IMR-90 (cell line): Measurements from ENCODE around the gene SYP. TPM values are rescaled to one million over a fixed set of nuclear protein-coding genes. Genes with fewer than 3 reads are reported as not detected.
A peak's percentile ranks its signal among the peaks of the same experiment; 100 is the strongest.

Source experiments
- ATAC-seq: fragments of 200-7000 bp; cut with Tn5 transposase; 2 replicates; pipeline ENCODE4 v1.9.1; 2020; ENCODE audit warnings: low read depth, mild to moderate bottlenecking, moderate library complexity
- BruUV-seq: library from RNA; stranded (reverse); fragments of 400-500 nt; replicated peaks from 2 replicates; lab custom pipeline; 2021; lab: Mats Ljungman, UMichigan
- CTCF ChIA-PET: fragments of 300-600 bp; formaldehyde crosslinking; extraction: SDS; loops from one replicate; lab custom pipeline; 2021; ENCODE audit warnings: antibody characterized with exemption; lab: Yijun Ruan, JAX
- POLR2A ChIA-PET: fragments of 300-600 bp; sonication (Branson Sonifier 250); formaldehyde crosslinking; loops from one replicate; lab custom pipeline; 2022; ENCODE audit warnings: antibody characterized with exemption; ENCODE audit not compliant: unreplicated experiment; lab: Charles Lee
- DNase-seq: peaks from one replicate; pipeline ENCODE4 v3.0.0; 2013
- H2AFZ ChIP-seq: replicated peaks from 2 replicates; pipeline ENCODE3; 2013; ENCODE audit warnings: low read length, mild to moderate bottlenecking; ENCODE audit not compliant: poor library complexity
- H2AK5ac ChIP-seq: 2 replicates; pipeline ENCODE4 v1.6.1; 2013; ENCODE audit warnings: low read depth, low read length, inconsistent platforms
- H2AK9ac ChIP-seq: replicated peaks from 2 replicates; pipeline ENCODE3; 2013; ENCODE audit warnings: mild to moderate bottlenecking, low read depth, low read length, moderate library complexity; ENCODE audit not compliant: poor library complexity
- H2BK120ac ChIP-seq: 2 replicates; pipeline ENCODE4 v1.6.1; 2013; ENCODE audit warnings: low read depth, low read length, inconsistent platforms
- H2BK15ac ChIP-seq: 3 replicates; pipeline ENCODE4 v1.6.1; 2013; ENCODE audit warnings: low read depth, low read length, inconsistent platforms
- H2BK20ac ChIP-seq: 2 replicates; pipeline ENCODE4 v1.6.1; 2013; ENCODE audit warnings: low read depth, mild to moderate bottlenecking, inconsistent platforms, low read length, moderate library complexity
- H2BK5ac ChIP-seq: 2 replicates; pipeline ENCODE4 v1.6.1; 2013; ENCODE audit warnings: mild to moderate bottlenecking, low read depth, low read length, inconsistent platforms; ENCODE audit not compliant: poor library complexity, severe bottlenecking
- H3K14ac ChIP-seq: replicated peaks from 2 replicates; pipeline ENCODE4 v1.6.1; 2013; ENCODE audit warnings: low read depth, low read length, inconsistent platforms
- H3K18ac ChIP-seq: 2 replicates; pipeline ENCODE4 v1.6.1; 2013; ENCODE audit warnings: low read depth, low read length, control low read depth
- H3K23ac ChIP-seq: 2 replicates; pipeline ENCODE4 v1.6.1; 2013; ENCODE audit warnings: low read depth, low read length, inconsistent platforms
- H3K27ac ChIP-seq: 2 replicates; pipeline ENCODE4 v1.5.1; 2013; ENCODE audit warnings: mild to moderate bottlenecking, control low read depth, low read length; ENCODE audit not compliant: insufficient read depth
- H3K27me3 ChIP-seq: 2 replicates; pipeline ENCODE4 v1.6.1; 2013; ENCODE audit warnings: low read length; ENCODE audit not compliant: control insufficient read depth, insufficient read depth
- H3K36me3 ChIP-seq: 2 replicates; pipeline ENCODE4 v1.6.1; 2013; ENCODE audit warnings: low read length, mixed read lengths; ENCODE audit not compliant: control insufficient read depth, insufficient read depth
- H3K4ac ChIP-seq: 2 replicates; pipeline ENCODE4 v1.6.1; 2013; ENCODE audit warnings: low read depth, low read length, inconsistent platforms
- H3K4me1 ChIP-seq: 2 replicates; pipeline ENCODE4 v1.6.1; 2013; ENCODE audit warnings: low read length, mixed read lengths; ENCODE audit not compliant: control insufficient read depth, insufficient read depth
- H3K4me2 ChIP-seq: 2 replicates; pipeline ENCODE4 v1.6.1; 2013; ENCODE audit warnings: low read depth, mild to moderate bottlenecking, control low read depth, low read length, moderate library complexity
- H3K4me3 ChIP-seq: 2 replicates; pipeline ENCODE4 v1.5.1; 2013; ENCODE audit warnings: low read depth, mild to moderate bottlenecking, control low read depth, low read length, moderate library complexity; ENCODE audit not compliant: insufficient read depth
- H3K56ac ChIP-seq: 2 replicates; pipeline ENCODE4 v1.6.1; 2013; ENCODE audit warnings: low read length, inconsistent platforms; ENCODE audit not compliant: insufficient read depth; ENCODE audit errors: extremely low read depth
- H3K79me1 ChIP-seq, 2 experiments: 2 replicates each; pipeline ENCODE4 v1.6.1; 2013; ENCODE audit warnings: low read length in 2 of 2, inconsistent platforms in 1 of 2, low read depth in 1 of 2
- H3K9ac ChIP-seq: 2 replicates; pipeline ENCODE4 v1.6.1; 2013; ENCODE audit warnings: low read depth, low read length, control low read depth
- H3K9me1 ChIP-seq: 2 replicates; pipeline ENCODE4 v1.6.1; 2013; ENCODE audit warnings: low read length, inconsistent platforms; ENCODE audit not compliant: insufficient read depth
- H3K9me3 ChIP-seq: 2 replicates; pipeline ENCODE4 v1.6.1; 2013; ENCODE audit warnings: low read length; ENCODE audit not compliant: control insufficient read depth, insufficient read depth
- H4K20me1 ChIP-seq: 2 replicates; pipeline ENCODE4 v1.6.1; 2013; ENCODE audit warnings: low read length, inconsistent platforms; ENCODE audit not compliant: insufficient read depth
- H4K5ac ChIP-seq: 2 replicates; pipeline ENCODE4 v1.6.1; 2013; ENCODE audit warnings: mild to moderate bottlenecking, low read depth, low read length, control low read depth
- H4K8ac ChIP-seq, 2 experiments: 2 replicates each; pipeline ENCODE4 v1.6.1; 2013; ENCODE audit warnings: low read depth in 2 of 2, low read length in 2 of 2, control low read depth in 1 of 2, inconsistent platforms in 1 of 2
- H4K91ac ChIP-seq: 2 replicates; pipeline ENCODE4 v1.6.1; 2013; ENCODE audit warnings: low read depth, low read length, inconsistent platforms; ENCODE audit not compliant: insufficient read depth
- BHLHE40 ChIP-seq: fragments of 150-350 bp; IDR thresholded peaks from 2 replicates; pipeline ENCODE4 v1.6.1; 2016; ENCODE audit warnings: mild to moderate bottlenecking, low read depth, low read length
- CEBPB ChIP-seq: IDR thresholded peaks from 2 replicates; pipeline ENCODE4 v1.6.1; 2012; ENCODE audit warnings: low read depth, low read length, improper control_type of control experiment
- CHD1 ChIP-seq: IDR thresholded peaks from 2 replicates; pipeline ENCODE4 v1.6.1; 2012; ENCODE audit warnings: low read depth, low read length, improper control_type of control experiment
- FOS ChIP-seq: fragments of 150-350 bp; IDR thresholded peaks from 2 replicates; pipeline ENCODE4 v1.6.1; 2016; ENCODE audit warnings: low read depth, low read length
- MAFK ChIP-seq: IDR thresholded peaks from 2 replicates; pipeline ENCODE4 v1.6.1; 2012; ENCODE audit warnings: low read depth, low read length, improper control_type of control experiment
- MAZ ChIP-seq: IDR thresholded peaks from 2 replicates; pipeline ENCODE4 v1.6.1; 2012; ENCODE audit warnings: low read depth, mild to moderate bottlenecking, low read length, improper control_type of control experiment, moderate library complexity, borderline replicate concordance
- MXI1 ChIP-seq: IDR thresholded peaks from 2 replicates; pipeline ENCODE4 v1.6.1; 2012; ENCODE audit warnings: low read depth, mild to moderate bottlenecking, low read length, moderate library complexity, borderline replicate concordance
- NFE2L2 ChIP-seq: fragments of 150-350 bp; IDR thresholded peaks from 2 replicates; pipeline ENCODE4 v1.6.1; 2016; ENCODE audit warnings: low read depth, mild to moderate bottlenecking, low read length
- POLR2A ChIP-seq: IDR thresholded peaks from 2 replicates; pipeline ENCODE4 v1.6.1; 2012; ENCODE audit warnings: mild to moderate bottlenecking, low read depth, low read length
- RAD21 ChIP-seq: IDR thresholded peaks from 2 replicates; pipeline ENCODE4 v1.6.1; 2012; ENCODE audit warnings: low read length, improper control_type of control experiment
- RCOR1 ChIP-seq: IDR thresholded peaks from 2 replicates; pipeline ENCODE4 v1.6.1; 2012; ENCODE audit warnings: mild to moderate bottlenecking, low read length, improper control_type of control experiment; ENCODE audit not compliant: insufficient replicate concordance
- RFX5 ChIP-seq: IDR thresholded peaks from 2 replicates; pipeline ENCODE4 v1.8.0; 2012; ENCODE audit warnings: low read depth, mild to moderate bottlenecking, low read length, moderate library complexity
- SMC3 ChIP-seq: fragments of 150-350 bp; IDR thresholded peaks from 2 replicates; pipeline ENCODE4 v1.6.1; 2016; ENCODE audit warnings: low read depth, mild to moderate bottlenecking, antibody characterized with exemption, low read length, moderate library complexity
- WGBS, 2 experiments: methylation state at CpG; one replicate each; pipeline versions ENCODE4 v1.1.5 to v1.1.7; 2013; ENCODE audit warnings: missing lambda C conversion rate in 2 of 2; ENCODE audit not compliant: insufficient read length in 1 of 2; ENCODE audit errors: extremely low coverage in 2 of 2; 5-methylcytosine and 5-hydroxymethylcytosine counted together
- dilution Hi-C: fragments of 300-500 bp; cut with HindIII; formaldehyde crosslinking; loops from one replicate; pipeline ENCODE4 v1.14.3; 2018; ENCODE audit warnings: low sequenced_read_pairs; ENCODE audit not compliant: unreplicated experiment
- in situ Hi-C: fragments of 300-500 bp; cut with MboI; formaldehyde crosslinking; loops from 3 replicates; pipeline ENCODE4 v1.14.3; 2019; ENCODE audit warnings: low sequenced_read_pairs, inconsistent platforms, mixed read lengths
- intact Hi-C: fragments of 100-400 bp; cut with micrococcal nuclease; formaldehyde crosslinking; loops from 2 replicates; pipeline ENCODE4 v1.10.0; 2022
- polyA plus RNA-seq, 3 experiments: library from polyadenylated mRNA; depleted of rRNA; stranded (reverse); fragments of >200 nt; gene quantifications; 2 replicates each; pipeline ENCODE4 v1.2.3, GENCODE V29; 2012; ENCODE audit warnings: low replicate concordance in 1 of 3
- total RNA-seq: library from RNA; depleted of rRNA; stranded (reverse); fragments of >200 nt; gene quantifications from 2 replicates; pipeline ENCODE4 v1.2.3, GENCODE V29; 2012
- TF ChIP-seq, protein P1 (sequence below): fragments of 150-350 bp; IDR thresholded peaks from 2 replicates; pipeline ENCODE4 v1.6.1; 2016; ENCODE audit warnings: low read depth, mild to moderate bottlenecking, low read length, moderate library complexity, borderline replicate concordance
- TF ChIP-seq, protein P2 (sequence below): fragments of 150-350 bp; IDR thresholded peaks from 2 replicates; pipeline ENCODE4 v1.6.1; 2017; ENCODE audit warnings: mild to moderate bottlenecking, antibody characterized with exemption, low read length, low read depth
- TF ChIP-seq, protein P3 (sequence below): conservative IDR thresholded peaks from 2 replicates; pipeline ENCODE4 v1.5.1; 2012; ENCODE audit warnings: mild to moderate bottlenecking, low read depth, low read length, improper control_type of control experiment

The SYP gene
- total and polyA plus RNA-seq, 2 of the 4 experiments (the other 2 are of a cell fraction): under 0.01 to 0.05 TPM

DNA sequence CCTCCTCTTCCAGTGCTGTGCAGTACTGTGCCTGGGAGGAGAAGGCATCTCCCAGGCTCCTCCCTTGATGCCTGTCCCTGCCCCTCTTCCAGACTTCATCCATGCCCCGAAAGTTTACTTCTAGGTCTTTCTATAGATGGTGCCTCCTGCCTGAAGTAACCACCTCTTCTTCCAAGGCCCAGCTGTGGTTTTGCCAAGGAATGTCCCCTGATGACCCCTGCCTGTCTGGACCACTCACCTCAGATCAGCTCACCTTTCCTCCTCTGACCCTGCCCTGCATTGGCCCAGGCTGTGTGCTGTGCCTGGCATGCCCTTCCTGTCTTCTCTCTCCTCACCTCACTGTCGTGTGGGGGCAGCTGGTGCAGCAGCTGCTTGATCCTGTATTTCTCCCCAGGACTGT is 20.6 kb downstream of the SYP start:
- Histone ChIP-seq H3K27ac (no peak overlapping the region), H3K4me2 (no peak overlapping the region), H2AK5ac (no peak overlapping the region), H3K36me3 (peaks cover 25% of the 10 kb centered on the region), H3K56ac (no peak overlapping the region), H3K9me3 (no peaks in the 10 kb centered on the region; the same call in 1 of the 2 replicates), H3K27me3 (no peaks in the 10 kb centered on the region), H4K91ac (no peak overlapping the region), H3K79me1 (peaks cover under 1 to 12% of the 10 kb centered on the region in 2 experiments; a peak in 2 of 4 replicates), H3K4me1 (no peaks in the 10 kb centered on the region), H3K9ac (no peak overlapping the region), H3K23ac (no peak overlapping the region), H3K4ac (no peak overlapping the region), H2AK9ac (peak overlapping the region; percentile 72), H2BK120ac (no peak overlapping the region), H4K20me1 (no peaks in the 10 kb centered on the region), H4K8ac (no peak overlapping the region), H3K18ac (no peak overlapping the region), H2BK15ac (no peak overlapping the region), H3K4me3 (no peak overlapping the region), H3K14ac (no peak overlapping the region), H3K9me1 (no peaks in the 10 kb centered on the region), H2AFZ (no peak overlapping the region), H2BK5ac (no peak overlapping the region), H2BK20ac (no peak overlapping the region), H4K5ac (no peak overlapping the region)
- POLR2A ChIA-PET: no interaction called here
- BruUV-seq: no TSS peak
- TF ChIP-seq CHD1 (no peak), BHLHE40 (no peak), SMC3 (no peak), MXI1 (no peak), POLR2A (no peak), RFX5 (no peak), MAFK (no peak), MAZ (no peak), RCOR1 (no peak), RAD21 (no peak), CEBPB (no peak), FOS (no peak), NFE2L2 (no peak)
- TF ChIP-seq, protein P1, sequence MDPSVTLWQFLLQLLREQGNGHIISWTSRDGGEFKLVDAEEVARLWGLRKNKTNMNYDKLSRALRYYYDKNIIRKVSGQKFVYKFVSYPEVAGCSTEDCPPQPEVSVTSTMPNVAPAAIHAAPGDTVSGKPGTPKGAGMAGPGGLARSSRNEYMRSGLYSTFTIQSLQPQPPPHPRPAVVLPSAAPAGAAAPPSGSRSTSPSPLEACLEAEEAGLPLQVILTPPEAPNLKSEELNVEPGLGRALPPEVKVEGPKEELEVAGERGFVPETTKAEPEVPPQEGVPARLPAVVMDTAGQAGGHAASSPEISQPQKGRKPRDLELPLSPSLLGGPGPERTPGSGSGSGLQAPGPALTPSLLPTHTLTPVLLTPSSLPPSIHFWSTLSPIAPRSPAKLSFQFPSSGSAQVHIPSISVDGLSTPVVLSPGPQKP: no peak
- TF ChIP-seq, protein P2, sequence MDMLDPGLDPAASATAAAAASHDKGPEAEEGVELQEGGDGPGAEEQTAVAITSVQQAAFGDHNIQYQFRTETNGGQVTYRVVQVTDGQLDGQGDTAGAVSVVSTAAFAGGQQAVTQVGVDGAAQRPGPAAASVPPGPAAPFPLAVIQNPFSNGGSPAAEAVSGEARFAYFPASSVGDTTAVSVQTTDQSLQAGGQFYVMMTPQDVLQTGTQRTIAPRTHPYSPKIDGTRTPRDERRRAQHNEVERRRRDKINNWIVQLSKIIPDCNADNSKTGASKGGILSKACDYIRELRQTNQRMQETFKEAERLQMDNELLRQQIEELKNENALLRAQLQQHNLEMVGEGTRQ: no peak
- TF ChIP-seq, protein P3, sequence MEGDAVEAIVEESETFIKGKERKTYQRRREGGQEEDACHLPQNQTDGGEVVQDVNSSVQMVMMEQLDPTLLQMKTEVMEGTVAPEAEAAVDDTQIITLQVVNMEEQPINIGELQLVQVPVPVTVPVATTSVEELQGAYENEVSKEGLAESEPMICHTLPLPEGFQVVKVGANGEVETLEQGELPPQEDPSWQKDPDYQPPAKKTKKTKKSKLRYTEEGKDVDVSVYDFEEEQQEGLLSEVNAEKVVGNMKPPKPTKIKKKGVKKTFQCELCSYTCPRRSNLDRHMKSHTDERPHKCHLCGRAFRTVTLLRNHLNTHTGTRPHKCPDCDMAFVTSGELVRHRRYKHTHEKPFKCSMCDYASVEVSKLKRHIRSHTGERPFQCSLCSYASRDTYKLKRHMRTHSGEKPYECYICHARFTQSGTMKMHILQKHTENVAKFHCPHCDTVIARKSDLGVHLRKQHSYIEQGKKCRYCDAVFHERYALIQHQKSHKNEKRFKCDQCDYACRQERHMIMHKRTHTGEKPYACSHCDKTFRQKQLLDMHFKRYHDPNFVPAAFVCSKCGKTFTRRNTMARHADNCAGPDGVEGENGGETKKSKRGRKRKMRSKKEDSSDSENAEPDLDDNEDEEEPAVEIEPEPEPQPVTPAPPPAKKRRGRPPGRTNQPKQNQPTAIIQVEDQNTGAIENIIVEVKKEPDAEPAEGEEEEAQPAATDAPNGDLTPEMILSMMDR: no peak
- DNase-seq (no peak), ATAC-seq (no peak)
- WGBS, 2 experiments: 80% methylated on average over 1 of the region's 2 CpGs; no CpG with 5 or more reads in 1 of the 2 experiments
- in situ Hi-C loops: no loop called here
- CTCF ChIA-PET: no interaction called here
- intact Hi-C loops: no loop called here
- dilution Hi-C loops: no loop called here
